ENCODE data around the gene TIMM22. TPM values are rescaled to one million over a fixed set of nuclear protein-coding genes. Genes with fewer than 3 reads are reported as not detected.

Gene TIMM22
- total RNA-seq, 1 experiment from 2014 or later = 29.2 TPM

Other genes with a start within 250 kb of the TIMM22 start
- 20.5 and 23.0 TPM in 2 replicates for gene GEMIN4, start 244.9 kb upstream of the TIMM22 start, total RNA-seq (2014; rRNA removed)
- gene GLOD4, start 214.8 kb upstream of the TIMM22 start, total RNA-seq (2014; rRNA removed) = 88.9 and 104 TPM in 2 replicates
- gene MRM3, start 214.8 kb upstream of the TIMM22 start, total RNA-seq (2014; rRNA removed) = 22.6 and 23.9 TPM in 2 replicates
- gene NXN, start 17.4 kb upstream of the TIMM22 start, total RNA-seq (2014; rRNA removed) = 9.6 and 12.9 TPM in 2 replicates
- gene ABR, start 182.9 kb downstream of the TIMM22 start, total RNA-seq (2014; rRNA removed) = 79.6 and 87.2 TPM in 2 replicates